ENCODE data around the gene EMP1. TPM values are rescaled to one million over a fixed set of nuclear protein-coding genes. Genes with fewer than 3 reads are reported as not detected.

The EMP1 gene
- total RNA-seq: 100 to 1,000 TPM in 2 of 8 experiments, 10 to 100 TPM in 2, 1 to 10 TPM in 3, under 1 TPM in 1; 0.23 to 195 (median 17.5) TPM

- H3K27ac ChIP-seq: peak within 1 kb of the TSS in 1 of 2 donors; percentile 47
- H3K4me1 ChIP-seq (replicated peaks in 1 of 2): peaks cover 12 to 40% of the 10 kb centered on the region in 2 donors
- peak; percentile 54 to 94 (median 92) for ATAC-seq (replicated peaks in 6 of 8)
- in situ Hi-C loops (cut with MboI; ENCODE audit: low pct_unique_long_range_greater_than_20kb in 2 of 9, low sequenced_read_pairs in 9 of 9, unreplicated experiment in 9 of 9): no loop called here
- H3K4me3 ChIP-seq: peak within 1 kb of the TSS in 1 of 5 donors; percentile 23
- WGBS, 10 experiments: 0 to 72% (median 22%) methylated on average over 1 to 9 of the region's 11 CpGs; no CpG with 5 or more reads in 2 of the 10 experiments
Measured at GRCh38 chr12:13196130-13196921, at the start of gene EMP1. Gene EMP1 (plus strand): TSS chr12:13196726. CDS start chr12:13211511, 14,785 bp downstream.

- Histone ChIP-seq H3K4me1 (replicated peaks in 1 of 2) (no peaks in the 10 kb centered on the region), H3K27ac (no peak overlapping the region), H3K4me3 (no peak overlapping the region)
- in situ Hi-C loops (cut with MboI; ENCODE audit: low pct_unique_long_range_greater_than_20kb in 2 of 9, low sequenced_read_pairs in 9 of 9, unreplicated experiment in 9 of 9): no loop called here
- ATAC-seq (replicated peaks in 6 of 8): no peak
- 57 to 96% (median 85%) methylated on average over 5 to 12 of the region's 12 CpGs for WGBS, 10 experiments
Measured at GRCh38 chr12:13147688-13148484, 48.6 kb upstream of the EMP1 start.

- Histone ChIP-seq H3K27ac (no peak overlapping the region), H3K4me3 (no peak overlapping the region), H3K4me1 (replicated peaks in 1 of 2) (peaks cover 0 to 3% of the 10 kb centered on the region in 2 donors)
- ATAC-seq (replicated peaks in 6 of 8): no peak
- 33 to 100% (median 94%) methylated on average over 1 to 3 of the region's 3 CpGs; no CpG with 5 or more reads in 4 of the 10 experiments for WGBS, 10 experiments
- in situ Hi-C loops (cut with MboI; ENCODE audit: low pct_unique_long_range_greater_than_20kb in 2 of 9, low sequenced_read_pairs in 9 of 9, unreplicated experiment in 9 of 9): no loop called here
Measured at GRCh38 chr12:13148485-13148847, 48.1 kb upstream of the EMP1 start.

- peaks cover 0 to 3% of the 10 kb centered on the region in 2 donors for H3K4me1 ChIP-seq (replicated peaks in 1 of 2)
- whole genome bisulfite sequencing, 10 experiments: 46 to 100% (median 93%) methylated on average over 1 to 4 of the region's 4 CpGs; no CpG with 5 or more reads in 2 of the 10 experiments
- ATAC-seq (replicated peaks in 6 of 8): no peak
- H3K4me3 ChIP-seq: no peak overlapping the region
- H3K27ac ChIP-seq: no peak overlapping the region
- in situ Hi-C loops (cut with MboI; ENCODE audit: low pct_unique_long_range_greater_than_20kb in 2 of 9, low sequenced_read_pairs in 9 of 9, unreplicated experiment in 9 of 9): no loop called here
Measured at GRCh38 chr12:13149411-13149810, 47.1 kb upstream of the EMP1 start.

- Histone ChIP-seq H3K4me1 (replicated peaks in 1 of 2) (peaks cover 0 to 3% of the 10 kb centered on the region in 2 donors), H3K4me3 (no peak overlapping the region), H3K27ac (no peak overlapping the region)
- WGBS, 10 experiments: 0 to 100% (median 0%) methylated on average over 1 of the region's 1 CpG; no CpG with 5 or more reads in 7 of the 10 experiments
- in situ Hi-C loops (cut with MboI; ENCODE audit: low pct_unique_long_range_greater_than_20kb in 2 of 9, low sequenced_read_pairs in 9 of 9, unreplicated experiment in 9 of 9): no loop called here
- ATAC-seq (replicated peaks in 6 of 8): peak in 3 of 8 experiments; percentile 99 to 100 (median 100)
Measured at GRCh38 chr12:13152281-13152680, 44.2 kb upstream of the EMP1 start.

GRCh38 chr12:13152756-13153155, 43.8 kb upstream of the EMP1 start:
- H3K4me3 ChIP-seq: no peak overlapping the region
- in situ Hi-C loops (cut with MboI; ENCODE audit: low pct_unique_long_range_greater_than_20kb in 2 of 9, low sequenced_read_pairs in 9 of 9, unreplicated experiment in 9 of 9): no loop called here
- WGBS, 10 experiments: 80 to 100% (median 87%) methylated on average over 1 to 4 of the region's 6 CpGs; no CpG with 5 or more reads in 2 of the 10 experiments
- H3K27ac ChIP-seq: no peak overlapping the region
- peaks cover 0 to 3% of the 10 kb centered on the region in 2 donors for H3K4me1 ChIP-seq (replicated peaks in 1 of 2)
- no peak for ATAC-seq (replicated peaks in 6 of 8)

- no peak overlapping the region for H3K27ac ChIP-seq
- ATAC-seq (replicated peaks in 6 of 8): peak in 1 of 8 experiments; percentile 27
- peaks cover 0 to 3% of the 10 kb centered on the region in 2 donors for H3K4me1 ChIP-seq (replicated peaks in 1 of 2)
- in situ Hi-C loops (cut with MboI; ENCODE audit: low pct_unique_long_range_greater_than_20kb in 2 of 9, low sequenced_read_pairs in 9 of 9, unreplicated experiment in 9 of 9): no loop called here
- WGBS, 10 experiments: 51 to 80% (median 64%) methylated on average over 1 to 5 of the region's 7 CpGs; no CpG with 5 or more reads in 3 of the 10 experiments
- H3K4me3 ChIP-seq: no peak overlapping the region
Measured at GRCh38 chr12:13153180-13153579, 43.3 kb upstream of the EMP1 start.

- peak in 1 of 8 experiments; percentile 11 for ATAC-seq (replicated peaks in 6 of 8)
- WGBS, 10 experiments: 0 to 92% (median 82%) methylated on average over 1 to 3 of the region's 3 CpGs
- no peak overlapping the region for H3K4me3 ChIP-seq
- peaks cover 0 to 3% of the 10 kb centered on the region in 2 donors for H3K4me1 ChIP-seq (replicated peaks in 1 of 2)
- H3K27ac ChIP-seq: no peak overlapping the region
- in situ Hi-C loops (cut with MboI; ENCODE audit: low pct_unique_long_range_greater_than_20kb in 2 of 9, low sequenced_read_pairs in 9 of 9, unreplicated experiment in 9 of 9): no loop called here
Measured at GRCh38 chr12:13154027-13154538, 42.4 kb upstream of the EMP1 start.

GRCh38 chr12:13154831-13155230, 41.7 kb upstream of the EMP1 start:
- no peak for ATAC-seq (replicated peaks in 6 of 8)
- no peak overlapping the region for H3K27ac ChIP-seq
- in situ Hi-C loops (cut with MboI; ENCODE audit: low pct_unique_long_range_greater_than_20kb in 2 of 9, low sequenced_read_pairs in 9 of 9, unreplicated experiment in 9 of 9): no loop called here
- peaks cover 0 to 3% of the 10 kb centered on the region in 2 donors for H3K4me1 ChIP-seq (replicated peaks in 1 of 2)
- no peak overlapping the region for H3K4me3 ChIP-seq

- 73 to 100% (median 93%) methylated on average over 1 to 2 of the region's 2 CpGs for WGBS, 10 experiments
- no peak for ATAC-seq (replicated peaks in 6 of 8)
- peaks cover 0 to 3% of the 10 kb centered on the region in 2 donors for H3K4me1 ChIP-seq (replicated peaks in 1 of 2)
- in situ Hi-C loops (cut with MboI; ENCODE audit: low pct_unique_long_range_greater_than_20kb in 2 of 9, low sequenced_read_pairs in 9 of 9, unreplicated experiment in 9 of 9): no loop called here
- no peak overlapping the region for H3K4me3 ChIP-seq
- H3K27ac ChIP-seq: no peak overlapping the region
Measured at GRCh38 chr12:13156277-13156676, 40.2 kb upstream of the EMP1 start.

GRCh38 chr12:13161172-13161571, 35.4 kb upstream of the EMP1 start:
- WGBS, 10 experiments: 53 to 100% (median 84%) methylated on average over 1 to 3 of the region's 3 CpGs; no CpG with 5 or more reads in 1 of the 10 experiments
- no peak overlapping the region for H3K4me3 ChIP-seq
- in situ Hi-C loops (cut with MboI; ENCODE audit: low pct_unique_long_range_greater_than_20kb in 2 of 9, low sequenced_read_pairs in 9 of 9, unreplicated experiment in 9 of 9): no loop called here
- peak in 3 of 8 experiments; percentile 20 to 68 (median 36) for ATAC-seq (replicated peaks in 6 of 8)
- H3K27ac ChIP-seq: no peak overlapping the region
- no peaks in the 10 kb centered on the region for H3K4me1 ChIP-seq (replicated peaks in 1 of 2)

- H3K27ac ChIP-seq: no peak overlapping the region
- no peak overlapping the region for H3K4me3 ChIP-seq
- no peaks in the 10 kb centered on the region for H3K4me1 ChIP-seq (replicated peaks in 1 of 2)
- in situ Hi-C loops (cut with MboI; ENCODE audit: low pct_unique_long_range_greater_than_20kb in 2 of 9, low sequenced_read_pairs in 9 of 9, unreplicated experiment in 9 of 9): no loop called here
- ATAC-seq (replicated peaks in 6 of 8): no peak
- WGBS, 10 experiments: 82 to 100% (median 96%) methylated on average over 2 to 4 of the region's 4 CpGs; no CpG with 5 or more reads in 1 of the 10 experiments
Measured at GRCh38 chr12:13162904-13163303, 33.6 kb upstream of the EMP1 start.
